ENCODE results near the gene ABCA7.

ABCA7 gene

GRCh38 chr19:991932-992669 lies 47.8 kb upstream of the ABCA7 start:
- Mint-ChIP-seq H3K4me3 (no peak overlapping the region), H3K36me3 (ENCODE audit: low read depth) (peaks cover 10% of the 10 kb centered on the region), H3K4me1 (peaks cover 23% of the 10 kb centered on the region), H3K27ac (no peak overlapping the region), H3K27me3 (ENCODE audit: low read depth, poor library complexity) (peaks cover 22% of the 10 kb centered on the region), H3K9me3 (no peaks in the 10 kb centered on the region)
- DNase-seq, result no peak
- TF ChIP-seq CTCF (IDR thresholded peaks at IDR 0.05), result no peak

- H3K4me1 Mint-ChIP-seq, result peaks cover 24% of the 10 kb centered on the region
- TF ChIP-seq CTCF (IDR thresholded peaks at IDR 0.05), result no peak
- H3K36me3 Mint-ChIP-seq (ENCODE audit: low read depth), result peaks cover 10% of the 10 kb centered on the region
- H3K27ac Mint-ChIP-seq, result peak overlapping the region; percentile 36
- H3K27me3 Mint-ChIP-seq (ENCODE audit: low read depth, poor library complexity), result peaks cover 28% of the 10 kb centered on the region
- no peak for DNase-seq
- H3K4me3 Mint-ChIP-seq, result no peak overlapping the region
- H3K9me3 Mint-ChIP-seq, result no peaks in the 10 kb centered on the region
Measured at GRCh38 chr19:992670-993055, 47.2 kb upstream of the ABCA7 start.

- no peak for TF ChIP-seq CTCF (IDR thresholded peaks at IDR 0.05)
- no peaks in the 10 kb centered on the region for H3K9me3 Mint-ChIP-seq
- H3K27ac Mint-ChIP-seq, result peak overlapping the region; percentile 57
- H3K4me1 Mint-ChIP-seq, result peaks cover 24% of the 10 kb centered on the region
- DNase-seq, result no peak
- H3K27me3 Mint-ChIP-seq (ENCODE audit: low read depth, poor library complexity), result peaks cover 35% of the 10 kb centered on the region
- peaks cover 10% of the 10 kb centered on the region for H3K36me3 Mint-ChIP-seq (ENCODE audit: low read depth)
- no peak overlapping the region for H3K4me3 Mint-ChIP-seq
Measured at GRCh38 chr19:993361-993830, 46.5 kb upstream of the ABCA7 start.

- no peak overlapping the region for H3K4me3 Mint-ChIP-seq
- H3K27ac Mint-ChIP-seq, result no peak overlapping the region
- peaks cover 5% of the 10 kb centered on the region for H3K36me3 Mint-ChIP-seq (ENCODE audit: low read depth)
- TF ChIP-seq CTCF (IDR thresholded peaks at IDR 0.05), result no peak
- no peaks in the 10 kb centered on the region for H3K9me3 Mint-ChIP-seq
- H3K27me3 Mint-ChIP-seq (ENCODE audit: low read depth, poor library complexity), result peaks cover 40% of the 10 kb centered on the region
- H3K4me1 Mint-ChIP-seq, result peaks cover 24% of the 10 kb centered on the region
- no peak for DNase-seq
Measured at GRCh38 chr19:993831-994393, 46.0 kb upstream of the ABCA7 start.

DNA sequence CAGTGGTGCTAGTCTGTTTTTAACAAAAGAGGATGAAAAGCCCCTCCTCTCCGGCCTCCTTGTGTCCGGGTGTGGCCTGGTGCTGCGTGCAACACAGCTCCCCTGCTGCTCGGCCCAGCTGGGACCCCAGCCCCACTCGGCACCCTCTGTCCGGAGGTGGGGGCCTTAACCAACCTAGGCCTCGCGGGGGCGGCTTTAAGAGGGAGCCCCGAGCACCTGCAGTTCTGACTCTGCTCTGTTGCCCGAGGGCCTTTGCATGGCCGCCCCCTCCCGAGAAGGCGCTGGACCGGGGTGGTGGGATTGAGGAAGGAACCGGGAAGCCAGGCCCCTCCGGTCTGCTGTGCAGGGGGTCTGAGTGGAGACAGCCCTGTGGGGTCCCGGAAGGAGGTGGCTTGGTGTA lies 45.4 kb upstream of the ABCA7 start:
- Mint-ChIP-seq H3K4me3 (no peak overlapping the region), H3K27ac (no peak overlapping the region), H3K4me1 (peaks cover 28% of the 10 kb centered on the region), H3K36me3 (ENCODE audit: low read depth) (peaks cover 5% of the 10 kb centered on the region), H3K9me3 (no peaks in the 10 kb centered on the region), H3K27me3 (ENCODE audit: low read depth, poor library complexity) (peaks cover 46% of the 10 kb centered on the region)
- no peak for TF ChIP-seq CTCF (IDR thresholded peaks at IDR 0.05)
- no peak for DNase-seq
